Retinal pigment epithelial cell (primary cell): ENCODE data around the gene MGAT5.

ENCODE experiments used
- DNase-seq: peaks from one replicate; pipeline ENCODE4 v3.0.0-alpha.2; 2010; ENCODE audit warnings: low read depth
- H3K4me3 ChIP-seq: 2 replicates; pipeline ENCODE4 v1.5.1; 2011; ENCODE audit warnings: mild to moderate bottlenecking, low read length, control low read depth, moderate library complexity
- TF ChIP-seq, protein P1 (sequence below): conservative IDR thresholded peaks from 2 replicates; pipeline ENCODE4 v1.5.1; 2011; ENCODE audit warnings: low read depth, low read length, control low read depth, inconsistent platforms

Gene MGAT5

DNA sequence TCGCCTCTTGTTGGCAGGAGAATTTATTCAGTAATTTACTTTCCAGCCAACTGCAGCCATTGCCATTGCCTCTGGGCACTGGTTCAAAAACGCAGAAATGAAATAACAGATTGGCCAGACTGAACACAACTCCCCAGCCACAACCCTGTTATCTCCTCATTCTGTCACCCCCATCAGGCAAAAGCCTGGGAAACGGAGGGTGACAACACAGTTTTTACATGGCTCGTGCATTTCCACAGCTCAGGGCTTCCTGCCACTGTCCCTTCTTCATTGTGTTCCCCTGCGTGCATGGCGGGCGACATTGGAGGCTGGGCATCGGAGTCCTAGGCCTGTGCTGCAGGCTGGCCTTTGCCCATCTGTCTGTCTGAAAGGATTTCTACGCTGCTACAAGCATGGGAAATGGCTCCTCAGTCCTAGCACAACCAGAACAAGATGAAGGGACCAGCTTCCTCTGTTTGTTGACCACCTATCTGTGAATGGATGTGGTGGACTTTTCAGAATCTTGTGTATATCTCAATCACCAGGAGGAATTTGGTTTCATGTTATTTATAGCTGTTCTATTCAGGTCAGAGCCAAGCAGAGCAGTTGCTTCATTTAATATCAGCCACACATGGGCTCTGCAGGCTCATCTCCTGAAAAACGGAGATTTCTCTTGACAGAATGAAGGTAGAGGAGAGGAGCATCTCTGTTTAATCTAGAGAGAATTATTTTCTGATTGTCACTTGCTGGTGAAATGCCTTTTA is 107.0 kb downstream of the MGAT5 start:
- DNase-seq: no peak
- TF ChIP-seq, protein P1, sequence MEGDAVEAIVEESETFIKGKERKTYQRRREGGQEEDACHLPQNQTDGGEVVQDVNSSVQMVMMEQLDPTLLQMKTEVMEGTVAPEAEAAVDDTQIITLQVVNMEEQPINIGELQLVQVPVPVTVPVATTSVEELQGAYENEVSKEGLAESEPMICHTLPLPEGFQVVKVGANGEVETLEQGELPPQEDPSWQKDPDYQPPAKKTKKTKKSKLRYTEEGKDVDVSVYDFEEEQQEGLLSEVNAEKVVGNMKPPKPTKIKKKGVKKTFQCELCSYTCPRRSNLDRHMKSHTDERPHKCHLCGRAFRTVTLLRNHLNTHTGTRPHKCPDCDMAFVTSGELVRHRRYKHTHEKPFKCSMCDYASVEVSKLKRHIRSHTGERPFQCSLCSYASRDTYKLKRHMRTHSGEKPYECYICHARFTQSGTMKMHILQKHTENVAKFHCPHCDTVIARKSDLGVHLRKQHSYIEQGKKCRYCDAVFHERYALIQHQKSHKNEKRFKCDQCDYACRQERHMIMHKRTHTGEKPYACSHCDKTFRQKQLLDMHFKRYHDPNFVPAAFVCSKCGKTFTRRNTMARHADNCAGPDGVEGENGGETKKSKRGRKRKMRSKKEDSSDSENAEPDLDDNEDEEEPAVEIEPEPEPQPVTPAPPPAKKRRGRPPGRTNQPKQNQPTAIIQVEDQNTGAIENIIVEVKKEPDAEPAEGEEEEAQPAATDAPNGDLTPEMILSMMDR: no peak

DNA sequence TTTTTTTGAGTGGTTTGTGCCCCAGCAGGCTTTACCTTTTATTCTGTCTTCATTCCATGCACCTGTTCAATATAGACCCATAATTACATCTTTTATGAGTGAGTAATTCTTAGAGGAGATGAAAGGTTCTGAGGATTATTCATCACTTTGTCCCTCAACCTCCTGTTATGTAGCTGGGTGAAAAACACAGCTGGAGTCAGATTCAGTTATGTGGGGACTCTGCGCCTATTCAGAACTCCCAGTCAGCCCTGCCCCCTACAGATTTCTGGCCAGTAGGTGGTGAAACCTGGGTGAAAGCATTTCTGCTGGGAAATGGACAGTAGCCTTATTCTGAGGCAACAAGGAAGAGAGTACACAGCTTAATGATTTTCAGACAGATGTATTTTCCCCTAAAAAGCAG is 107.8 kb downstream of the MGAT5 start:
- DNase-seq: no peak
- TF ChIP-seq, protein P1: no peak
- no peak overlapping the region for H3K4me3 ChIP-seq

More for the DNA sequence above, 107.0 kb downstream of the MGAT5 start:
- no peak overlapping the region for H3K4me3 ChIP-seq

DNA sequence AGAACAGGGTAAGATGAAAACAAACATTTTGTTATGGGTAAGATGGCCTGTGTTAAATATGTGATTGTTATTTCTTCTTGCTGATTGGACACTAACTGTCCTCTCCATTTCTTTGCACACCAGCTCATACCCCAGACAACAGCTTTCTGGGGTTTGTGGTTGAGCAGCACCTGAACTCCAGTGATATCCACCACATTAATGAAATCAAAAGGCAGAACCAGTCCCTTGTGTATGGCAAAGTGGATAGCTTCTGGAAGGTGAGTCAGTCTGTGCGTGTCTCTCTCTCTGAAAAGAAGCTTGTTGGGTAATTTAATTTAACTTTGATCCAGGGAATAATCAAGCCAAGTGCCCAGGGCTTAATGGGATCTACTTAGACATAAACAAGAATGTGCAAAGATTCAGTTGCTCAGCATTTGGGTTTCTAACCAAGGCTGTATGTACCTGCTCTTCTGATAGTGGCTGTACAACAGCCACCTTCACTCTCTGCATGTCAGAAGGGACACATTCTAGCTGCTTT is 108.3 kb downstream of the MGAT5 start:
- no peak overlapping the region for H3K4me3 ChIP-seq
- TF ChIP-seq, protein P1: no peak
- no peak for DNase-seq

DNA sequence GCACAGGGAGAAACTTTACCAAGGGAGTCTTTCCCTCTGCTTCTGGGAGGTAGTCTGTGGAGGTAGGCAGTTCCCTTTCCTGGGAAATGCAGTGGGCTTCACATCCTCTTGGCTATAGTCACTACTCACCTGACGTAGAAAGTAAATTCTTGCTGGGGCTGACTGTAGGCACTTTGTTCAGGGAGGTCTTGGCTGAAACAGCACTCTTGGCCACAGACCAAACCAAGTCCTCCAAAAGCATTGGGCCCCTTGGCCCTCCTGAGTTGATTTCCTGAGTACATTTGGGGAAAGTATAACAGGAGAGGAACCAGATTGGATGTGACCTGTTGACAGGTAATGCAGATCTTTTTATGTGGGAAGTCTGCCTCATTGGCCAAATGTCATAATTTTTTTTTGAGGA is 108.9 kb downstream of the MGAT5 start:
- no peak for DNase-seq
- H3K4me3 ChIP-seq: no peak overlapping the region
- TF ChIP-seq, protein P1: no peak

DNA sequence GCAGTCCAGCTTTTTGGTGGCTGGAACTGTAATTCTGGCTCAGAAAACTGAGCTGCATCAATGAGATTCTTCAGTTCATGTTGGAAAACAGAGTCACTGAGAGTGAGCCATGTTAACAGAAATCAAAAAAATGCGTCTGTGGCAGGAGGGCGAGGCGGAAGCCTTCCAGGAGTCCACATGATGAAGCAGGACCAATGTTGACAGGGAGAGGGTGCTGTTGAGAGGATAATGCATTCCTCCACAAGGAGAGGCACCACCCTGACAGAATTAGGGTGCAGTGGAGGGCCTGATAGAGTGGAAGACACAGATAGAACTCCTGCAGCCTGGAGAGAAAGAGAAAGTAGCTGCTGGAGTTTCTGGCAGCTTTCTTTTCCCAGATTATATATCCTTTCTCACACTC is 111.5 kb downstream of the MGAT5 start:
- TF ChIP-seq, protein P1: no peak
- no peak overlapping the region for H3K4me3 ChIP-seq
- no peak for DNase-seq

DNA sequence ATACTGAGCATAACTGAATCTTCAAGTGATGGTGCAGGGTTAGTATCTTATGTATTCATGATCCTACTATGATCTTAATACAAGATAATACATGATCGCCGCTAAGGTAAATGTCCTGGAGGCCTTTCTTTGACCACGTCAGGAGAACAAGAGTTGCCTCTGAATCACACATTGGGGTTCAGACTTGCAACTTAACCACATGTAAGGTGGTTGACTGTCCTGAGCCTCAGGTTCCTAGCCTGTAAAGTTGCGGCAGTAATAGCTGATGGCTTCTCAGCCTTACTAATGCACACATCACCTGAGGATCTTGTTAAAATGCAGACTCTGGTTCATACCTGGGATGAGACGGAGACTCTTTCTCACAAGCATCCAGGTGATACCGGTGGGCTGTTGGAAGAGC is 112.5 kb downstream of the MGAT5 start:
- no peak overlapping the region for H3K4me3 ChIP-seq
- TF ChIP-seq, protein P1: no peak
- DNase-seq: no peak

DNA sequence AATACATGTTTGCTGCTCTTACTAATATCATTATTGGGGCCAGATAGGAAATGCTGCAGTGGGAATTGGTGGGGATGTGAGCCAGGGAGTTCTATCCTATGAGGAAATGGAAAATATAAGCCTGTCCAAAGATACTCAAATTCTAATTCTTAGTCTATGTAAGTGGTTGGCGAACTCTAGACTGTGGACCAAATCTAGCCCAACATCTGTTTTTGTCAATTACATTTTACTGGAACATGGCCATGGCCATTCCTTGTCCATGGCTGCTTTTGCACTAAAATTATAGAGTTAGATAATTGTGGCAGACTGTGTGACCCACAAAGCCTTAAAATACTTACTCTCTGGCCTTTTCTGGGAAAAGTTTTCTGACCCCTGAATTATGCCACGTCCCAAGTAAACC is 113.3 kb downstream of the MGAT5 start:
- TF ChIP-seq, protein P1: no peak
- H3K4me3 ChIP-seq: no peak overlapping the region
- no peak for DNase-seq
